HG03520 (cell line): ENCODE results near the gene MAS1L.
A peak's percentile ranks its signal among the peaks of the same experiment; 100 is the strongest.

Source experiments
- ATAC-seq: cut with Tn5 transposase; IDR thresholded peaks from one replicate; pipeline ENCODE4 v1.9.1; 2021; ENCODE audit warnings: mild to moderate bottlenecking, moderate library complexity; ENCODE audit not compliant: unreplicated experiment

The MAS1L gene

GRCh38 chr6:29510746-29511300 is 23.1 kb upstream of the MAS1L start:
- no peak for ATAC-seq

GRCh38 chr6:29510202-29510601 is 22.4 kb upstream of the MAS1L start:
- no peak for ATAC-seq

- no peak for ATAC-seq
Measured at GRCh38 chr6:29509711-29510110, 22.0 kb upstream of the MAS1L start.

- ATAC-seq, result peak; percentile 51
Measured at GRCh38 chr6:29509239-29509638, 21.5 kb upstream of the MAS1L start.

GRCh38 chr6:29507319-29507718 is 19.6 kb upstream of the MAS1L start:
- no peak for ATAC-seq

GRCh38 chr6:29506446-29507067 is 18.8 kb upstream of the MAS1L start:
- no peak for ATAC-seq

- ATAC-seq, result no peak
Measured at GRCh38 chr6:29505808-29506207, 18.1 kb upstream of the MAS1L start.

GRCh38 chr6:29504961-29505360 is 17.2 kb upstream of the MAS1L start:
- ATAC-seq, result no peak

GRCh38 chr6:29502597-29502996 is 14.8 kb upstream of the MAS1L start:
- no peak for ATAC-seq

GRCh38 chr6:29502181-29502580 is 14.4 kb upstream of the MAS1L start:
- no peak for ATAC-seq

- ATAC-seq, result no peak
Measured at GRCh38 chr6:29501106-29501505, 13.3 kb upstream of the MAS1L start.

GRCh38 chr6:29500594-29500993 is 12.8 kb upstream of the MAS1L start:
- ATAC-seq, result no peak

GRCh38 chr6:29499704-29500103 is 11.9 kb upstream of the MAS1L start:
- no peak for ATAC-seq

GRCh38 chr6:29496961-29497360 is 9.2 kb upstream of the MAS1L start:
- ATAC-seq, result no peak

GRCh38 chr6:29495571-29495970 is 7.8 kb upstream of the MAS1L start:
- no peak for ATAC-seq

- ATAC-seq, result no peak
Measured at GRCh38 chr6:29494131-29494530, 6.4 kb upstream of the MAS1L start.

GRCh38 chr6:29493261-29493660 is 5.5 kb upstream of the MAS1L start:
- no peak for ATAC-seq

- ATAC-seq, result no peak
Measured at GRCh38 chr6:29491574-29491973, 3.8 kb upstream of the MAS1L start.

GRCh38 chr6:29490552-29490951 is 2.8 kb upstream of the MAS1L start:
- no peak for ATAC-seq

- no peak for ATAC-seq
Measured at GRCh38 chr6:29490055-29490454, 2.3 kb upstream of the MAS1L start.

- ATAC-seq, result no peak
Measured at GRCh38 chr6:29489286-29489685, 1.5 kb upstream of the MAS1L start.

GRCh38 chr6:29488874-29489273 is 1.1 kb upstream of the MAS1L start:
- ATAC-seq, result no peak

- no peak for ATAC-seq
Measured at GRCh38 chr6:29487131-29487530, 625 bp downstream of the MAS1L start.
